ENCODE results near the gene PDXDC1.
"Not testable (repeated sequence)": the region's sequence is repeated elsewhere in the genome, so short reads cannot be mapped to it uniquely, and the experiment has no call there.

Gene PDXDC1

DNA sequence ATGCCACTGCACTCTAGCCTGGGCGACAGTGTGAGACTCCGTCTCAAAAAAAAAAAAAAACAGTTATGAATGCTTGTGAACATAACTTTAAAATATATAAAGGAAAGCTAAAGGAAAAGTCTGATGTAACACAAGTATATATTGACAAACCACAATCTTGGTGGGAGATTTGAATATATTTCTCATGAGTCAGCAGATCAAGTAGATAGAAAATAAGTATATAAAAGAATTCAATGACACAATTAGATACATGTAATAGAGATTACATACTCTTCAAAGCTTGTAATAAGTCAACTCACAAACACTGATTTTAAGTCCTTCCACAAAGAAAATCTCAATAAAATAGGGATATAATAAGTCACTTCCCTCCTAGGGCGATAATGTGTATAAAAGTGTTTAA, 40.8 kb downstream of the PDXDC1 start:
- in situ Hi-C loops (cut with MboI; ENCODE audit: low sequenced_read_pairs): not testable (repeated sequence)

DNA sequence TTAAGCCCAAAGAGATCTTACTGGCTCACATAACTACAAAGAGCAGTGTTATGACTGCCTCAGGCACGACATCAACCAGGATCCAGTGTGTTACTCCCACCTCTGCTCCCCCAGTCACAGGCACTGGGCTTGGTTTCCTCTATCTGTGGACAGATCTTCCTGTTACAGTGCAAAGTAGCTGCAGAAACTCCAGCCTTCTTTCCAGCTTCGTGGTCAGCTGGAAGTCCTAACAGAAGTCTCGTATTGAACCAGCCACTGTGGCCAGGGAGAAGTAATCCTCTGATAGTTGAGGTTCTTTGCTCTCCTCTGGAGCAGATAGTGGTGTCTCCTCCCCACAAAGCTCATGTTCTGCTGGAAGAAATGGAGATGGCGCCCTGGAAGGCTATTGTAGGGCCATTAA, 41.5 kb downstream of the PDXDC1 start:
- in situ Hi-C loops (cut with MboI; ENCODE audit: low sequenced_read_pairs): not testable (repeated sequence)

DNA sequence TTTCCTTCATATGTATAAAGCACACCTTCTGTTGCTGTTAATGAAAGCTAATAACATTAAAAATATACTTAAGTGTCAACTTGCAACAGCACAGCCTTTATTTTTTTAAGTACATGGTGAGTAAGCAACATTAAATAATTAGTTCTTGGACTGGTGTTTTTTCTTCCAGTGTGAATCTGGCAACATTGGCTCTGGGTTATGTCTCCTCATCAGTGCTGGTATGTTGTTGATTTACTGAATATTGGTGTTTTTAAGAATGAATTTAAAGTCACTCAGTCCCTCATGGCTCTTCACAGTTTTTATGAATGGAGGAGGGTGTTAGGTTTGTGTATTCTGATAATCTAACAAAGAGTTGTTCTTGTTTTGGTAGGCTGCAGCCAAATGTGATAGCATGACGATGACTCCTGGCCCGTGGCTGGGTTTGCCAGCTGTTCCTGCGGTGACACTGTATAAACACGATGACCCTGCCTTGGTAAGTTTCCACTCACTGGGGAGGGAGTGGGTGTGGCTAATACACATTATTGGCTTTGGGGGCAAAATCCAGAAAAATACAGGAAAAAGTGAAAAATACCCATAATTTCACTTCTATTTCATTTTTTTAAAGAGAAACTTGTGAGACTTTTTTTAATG, 42.2 kb downstream of the PDXDC1 start:
- in situ Hi-C loops (cut with MboI; ENCODE audit: low sequenced_read_pairs): not testable (repeated sequence)

DNA sequence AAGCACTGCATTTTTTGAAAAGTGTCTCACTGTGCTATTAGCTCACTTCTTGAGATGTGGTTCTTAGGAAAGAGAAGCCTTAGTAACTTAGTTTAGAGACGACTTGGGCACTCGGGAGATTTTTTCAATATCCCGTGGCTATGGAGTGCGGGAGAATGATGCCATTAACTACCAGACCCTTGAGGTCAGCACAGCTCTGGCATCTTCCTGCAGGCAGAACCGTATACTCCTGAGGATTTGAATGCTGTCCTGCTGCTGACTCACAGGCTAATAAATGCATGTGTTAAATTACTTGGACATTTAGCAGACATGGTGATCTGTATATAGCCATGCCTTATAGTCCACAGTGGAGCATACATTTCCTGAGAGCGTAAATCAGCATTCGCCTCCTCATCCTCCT, 46.6 kb downstream of the PDXDC1 start:
- in situ Hi-C loops (cut with MboI; ENCODE audit: low sequenced_read_pairs): not testable (repeated sequence)

- in situ Hi-C loops (cut with MboI; ENCODE audit: low sequenced_read_pairs): not testable (repeated sequence)
These were observed 47.4 kb downstream of the PDXDC1 start for GRCh38 chr16:15022194-15022593.

GRCh38 chr16:15023381-15024077, 48.7 kb downstream of the PDXDC1 start:
- in situ Hi-C loops (cut with MboI; ENCODE audit: low sequenced_read_pairs): not testable (repeated sequence)

GRCh38 chr16:15024858-15025199, 50.0 kb downstream of the PDXDC1 start:
- in situ Hi-C loops (cut with MboI; ENCODE audit: low sequenced_read_pairs): not testable (repeated sequence)

- in situ Hi-C loops (cut with MboI; ENCODE audit: low sequenced_read_pairs): not testable (repeated sequence)
These were observed 50.6 kb downstream of the PDXDC1 start for GRCh38 chr16:15025234-15025951.

GRCh38 chr16:15027051-15027450, 52.2 kb downstream of the PDXDC1 start:
- in situ Hi-C loops (cut with MboI; ENCODE audit: low sequenced_read_pairs): not testable (repeated sequence)

DNA sequence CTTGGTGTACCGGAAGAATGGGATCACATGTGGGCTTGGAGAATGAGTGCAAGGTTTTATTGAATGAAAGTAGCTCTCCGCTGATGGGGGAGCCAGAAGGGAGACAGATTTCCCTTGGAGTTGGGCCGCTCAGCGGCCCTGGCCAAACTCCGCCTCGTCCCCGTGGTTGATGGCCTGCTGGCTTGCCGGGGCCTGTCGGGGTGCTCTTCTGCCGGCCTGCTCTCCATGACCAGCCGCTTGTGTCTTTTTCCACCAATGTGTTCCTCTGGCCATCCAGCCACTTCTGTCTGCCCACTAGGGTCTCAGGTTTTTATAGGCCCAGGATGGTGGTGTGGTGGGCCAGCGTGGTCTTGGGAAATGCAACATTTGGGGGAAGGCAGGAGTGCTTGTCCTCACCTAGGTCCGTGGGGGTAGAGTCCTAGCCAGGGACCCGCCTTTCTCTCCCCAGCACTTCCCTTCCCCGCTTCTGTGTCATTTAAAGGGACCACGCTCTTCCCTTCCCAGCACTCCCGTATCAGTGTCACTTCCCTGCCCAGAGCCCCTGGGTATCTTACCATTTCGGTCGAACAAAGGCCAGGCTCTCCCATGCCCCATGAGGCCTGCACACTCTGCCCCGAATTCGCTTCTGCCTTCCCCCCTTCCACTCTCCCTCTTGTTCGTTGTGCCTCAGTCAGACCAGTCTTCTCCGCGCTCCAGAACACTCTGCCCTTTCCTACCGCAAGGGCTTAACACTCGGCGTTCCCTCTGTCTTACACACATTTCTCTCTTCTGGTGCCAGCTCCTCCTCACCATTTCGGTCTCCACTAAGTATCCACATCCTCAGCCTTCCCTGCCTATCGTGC, 52.9 kb downstream of the PDXDC1 start:
- in situ Hi-C loops (cut with MboI; ENCODE audit: low sequenced_read_pairs): not testable (repeated sequence)

- in situ Hi-C loops (cut with MboI; ENCODE audit: low sequenced_read_pairs): not testable (repeated sequence)
These were observed 53.5 kb downstream of the PDXDC1 start for GRCh38 chr16:15028345-15028715.

- in situ Hi-C loops (cut with MboI; ENCODE audit: low sequenced_read_pairs): not testable (repeated sequence)
These were observed 54.2 kb downstream of the PDXDC1 start for GRCh38 chr16:15028801-15029698.

- in situ Hi-C loops (cut with MboI; ENCODE audit: low sequenced_read_pairs): not testable (repeated sequence)
These were observed 54.9 kb downstream of the PDXDC1 start for GRCh38 chr16:15029749-15030148.

- in situ Hi-C loops (cut with MboI; ENCODE audit: low sequenced_read_pairs): no loop called here
These were observed 56.4 kb downstream of the PDXDC1 start for GRCh38 chr16:15031179-15031578.

DNA sequence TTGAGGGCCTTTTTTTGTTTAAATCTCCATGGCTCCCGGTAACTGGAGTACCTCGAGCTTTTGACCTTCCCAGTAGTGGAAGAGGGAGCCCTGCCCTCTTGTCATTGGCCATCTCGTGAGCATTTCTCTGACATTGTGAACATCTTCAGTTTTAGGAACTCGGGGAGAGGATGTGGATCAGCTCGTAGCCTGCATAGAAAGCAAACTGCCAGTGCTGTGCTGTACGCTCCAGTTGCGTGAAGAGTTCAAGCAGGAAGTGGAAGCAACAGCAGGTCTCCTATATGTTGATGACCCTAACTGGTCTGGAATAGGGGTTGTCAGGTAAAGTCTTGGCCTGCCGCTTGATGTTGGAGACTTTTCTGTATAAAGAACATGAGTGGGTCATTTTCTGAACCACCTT, 56.8 kb downstream of the PDXDC1 start:
- in situ Hi-C loops (cut with MboI; ENCODE audit: low sequenced_read_pairs): no loop called here

GRCh38 chr16:15032547-15033308, 57.9 kb downstream of the PDXDC1 start:
- in situ Hi-C loops (cut with MboI; ENCODE audit: low sequenced_read_pairs): no loop called here

- in situ Hi-C loops (cut with MboI; ENCODE audit: low sequenced_read_pairs): no loop called here
These were observed 58.5 kb downstream of the PDXDC1 start for GRCh38 chr16:15033309-15033707.

- in situ Hi-C loops (cut with MboI; ENCODE audit: low sequenced_read_pairs): no loop called here
These were observed 59.7 kb downstream of the PDXDC1 start for GRCh38 chr16:15034266-15035162.
